ENCODE data around the gene AK5. TPM values are rescaled to one million over a fixed set of nuclear protein-coding genes. Genes with fewer than 3 reads are reported as not detected.

AK5 gene
- total and polyA plus RNA-seq, 9 donors, result 0.45 to 3.5 (median 0.82) TPM; not detected in 2

DNA sequence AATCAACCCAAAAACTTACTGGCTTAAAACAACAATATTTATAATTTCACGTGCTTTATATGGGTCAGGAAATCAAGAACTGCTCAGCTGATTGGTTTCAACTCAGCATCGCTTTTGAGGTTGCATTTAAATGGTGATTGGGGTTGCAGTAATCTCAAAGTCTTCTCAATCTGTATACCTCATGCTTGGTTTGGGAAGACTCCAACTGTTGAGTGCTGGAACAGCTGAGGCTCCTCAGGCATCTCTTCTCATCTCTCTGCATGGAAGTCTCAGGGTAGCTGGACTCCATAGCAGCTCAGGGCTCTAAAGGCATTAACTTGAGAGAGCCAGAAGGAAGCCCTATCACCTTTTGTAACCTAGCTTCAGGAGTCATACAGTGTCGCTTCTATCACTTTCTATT lies 35.1 kb downstream of the AK5 start:
- no peak for DNase-seq
- Histone ChIP-seq H3K4me3 (no peak overlapping the region), H3K9me3 (no peaks in the 10 kb centered on the region), H3K4me1 (ENCODE audit: insufficient read depth) (no peaks in the 10 kb centered on the region), H3K27ac (no peak overlapping the region), H3K27me3 (no peaks in the 10 kb centered on the region), H3K36me3 (no peaks in the 10 kb centered on the region)
- intact Hi-C loops (cut with DNase I), result no loop called here
- TF ChIP-seq POLR2A (IDR thresholded peaks at IDR 0.05) (no peak), EP300 (IDR thresholded peaks at IDR 0.05) (no peak)
- TF ChIP-seq, protein P1, sequence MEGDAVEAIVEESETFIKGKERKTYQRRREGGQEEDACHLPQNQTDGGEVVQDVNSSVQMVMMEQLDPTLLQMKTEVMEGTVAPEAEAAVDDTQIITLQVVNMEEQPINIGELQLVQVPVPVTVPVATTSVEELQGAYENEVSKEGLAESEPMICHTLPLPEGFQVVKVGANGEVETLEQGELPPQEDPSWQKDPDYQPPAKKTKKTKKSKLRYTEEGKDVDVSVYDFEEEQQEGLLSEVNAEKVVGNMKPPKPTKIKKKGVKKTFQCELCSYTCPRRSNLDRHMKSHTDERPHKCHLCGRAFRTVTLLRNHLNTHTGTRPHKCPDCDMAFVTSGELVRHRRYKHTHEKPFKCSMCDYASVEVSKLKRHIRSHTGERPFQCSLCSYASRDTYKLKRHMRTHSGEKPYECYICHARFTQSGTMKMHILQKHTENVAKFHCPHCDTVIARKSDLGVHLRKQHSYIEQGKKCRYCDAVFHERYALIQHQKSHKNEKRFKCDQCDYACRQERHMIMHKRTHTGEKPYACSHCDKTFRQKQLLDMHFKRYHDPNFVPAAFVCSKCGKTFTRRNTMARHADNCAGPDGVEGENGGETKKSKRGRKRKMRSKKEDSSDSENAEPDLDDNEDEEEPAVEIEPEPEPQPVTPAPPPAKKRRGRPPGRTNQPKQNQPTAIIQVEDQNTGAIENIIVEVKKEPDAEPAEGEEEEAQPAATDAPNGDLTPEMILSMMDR (IDR thresholded peaks at IDR 0.05), result no peak
- WGBS, 3 donors, result 74 to 85% (median 82%) methylated on average over 3 of the region's 3 CpGs

DNA sequence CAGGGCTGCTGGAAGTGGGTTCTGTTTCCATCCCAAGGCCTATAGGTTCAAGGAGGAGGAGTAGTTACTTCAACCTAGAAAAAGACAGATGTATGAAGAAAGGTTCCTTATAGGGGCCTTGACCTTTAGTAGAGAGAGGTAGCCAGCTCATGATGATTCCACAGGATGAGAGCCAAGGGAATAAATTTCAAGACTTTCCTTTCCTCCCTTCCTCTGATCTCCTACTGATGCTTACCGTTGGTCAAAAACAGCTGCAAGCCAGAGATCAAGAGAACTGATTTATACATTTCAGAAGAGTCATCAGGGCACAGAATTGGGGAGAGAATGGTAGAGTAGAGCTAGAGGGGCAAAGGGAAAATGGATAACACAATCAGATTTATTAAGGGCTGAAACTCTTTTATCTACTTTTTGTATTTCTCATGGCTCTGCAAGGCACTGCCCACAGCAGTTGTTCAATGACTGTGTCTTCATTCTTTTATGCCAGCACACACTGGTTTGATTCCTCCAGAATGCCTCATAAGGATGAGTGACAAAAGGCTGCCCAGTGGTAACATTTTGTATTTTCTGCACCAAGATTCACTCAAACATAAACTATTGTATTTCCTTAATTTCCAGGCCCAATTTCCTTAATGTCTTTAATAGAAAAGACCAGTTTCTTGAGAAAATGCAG lies 37.4 kb downstream of the AK5 start:
- intact Hi-C loops (cut with DNase I), result no loop called here
- Histone ChIP-seq H3K9me3 (no peaks in the 10 kb centered on the region), H3K4me1 (ENCODE audit: insufficient read depth) (no peaks in the 10 kb centered on the region), H3K36me3 (no peaks in the 10 kb centered on the region), H3K4me3 (no peak overlapping the region), H3K27me3 (no peaks in the 10 kb centered on the region), H3K27ac (no peak overlapping the region)
- 0 to 3% (median 2%) methylated on average over 1 of the region's 1 CpG for WGBS, 3 donors
- TF ChIP-seq POLR2A (IDR thresholded peaks at IDR 0.05) (no peak), EP300 (IDR thresholded peaks at IDR 0.05) (no peak)
- TF ChIP-seq, protein P1 (IDR thresholded peaks at IDR 0.05), result no peak
- DNase-seq, result no peak

DNA sequence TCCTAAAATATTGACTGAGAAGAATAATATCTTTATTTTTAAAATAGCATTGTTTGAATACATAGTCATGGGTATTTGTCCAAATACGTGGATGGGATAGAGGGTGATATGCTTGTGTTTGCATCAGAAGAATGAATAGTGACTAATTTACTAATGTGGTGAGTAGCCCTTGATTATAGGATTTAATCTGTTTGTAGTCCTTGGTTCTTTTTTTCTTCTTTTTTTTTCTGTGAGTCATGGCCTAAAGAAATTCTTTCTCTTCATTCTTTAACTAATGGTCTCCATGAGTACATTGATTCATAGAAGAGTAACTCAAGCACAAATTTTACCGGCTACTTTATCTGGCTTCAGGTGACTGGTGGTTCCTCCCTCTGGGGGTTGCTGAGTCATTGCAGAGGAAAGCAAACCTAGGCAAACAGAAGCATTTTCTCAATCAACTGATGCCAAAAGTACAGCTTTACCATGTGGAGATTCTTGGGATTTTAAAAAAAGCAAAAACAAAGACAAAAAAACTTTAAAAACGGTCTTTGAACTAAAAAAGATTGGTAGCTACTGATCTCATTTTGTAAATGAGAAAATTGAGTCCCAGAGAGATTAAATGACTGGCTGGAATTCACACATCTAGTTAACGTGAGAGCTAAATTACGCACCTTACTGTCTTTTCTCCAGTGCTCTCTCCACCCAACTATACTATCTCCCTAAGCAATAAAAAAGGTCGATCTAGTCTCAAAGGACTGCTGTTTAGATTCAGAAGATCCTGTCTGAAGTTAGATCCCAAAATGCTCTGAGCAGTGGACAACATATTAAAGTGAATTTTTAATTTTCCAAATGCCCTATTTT lies 40.5 kb downstream of the AK5 start:
- Histone ChIP-seq H3K27me3 (no peaks in the 10 kb centered on the region), H3K4me3 (no peak overlapping the region), H3K36me3 (no peaks in the 10 kb centered on the region), H3K4me1 (ENCODE audit: insufficient read depth) (no peaks in the 10 kb centered on the region), H3K27ac (no peak overlapping the region), H3K9me3 (no peaks in the 10 kb centered on the region)
- DNase-seq, result no peak
- WGBS, 3 donors, result 40 to 47% (median 44%) methylated on average over 6 of the region's 6 CpGs
- TF ChIP-seq POLR2A (IDR thresholded peaks at IDR 0.05), result no peak
- TF ChIP-seq, protein P1 (IDR thresholded peaks at IDR 0.05), result no peak
- intact Hi-C loops (cut with DNase I), result no loop called here

DNA sequence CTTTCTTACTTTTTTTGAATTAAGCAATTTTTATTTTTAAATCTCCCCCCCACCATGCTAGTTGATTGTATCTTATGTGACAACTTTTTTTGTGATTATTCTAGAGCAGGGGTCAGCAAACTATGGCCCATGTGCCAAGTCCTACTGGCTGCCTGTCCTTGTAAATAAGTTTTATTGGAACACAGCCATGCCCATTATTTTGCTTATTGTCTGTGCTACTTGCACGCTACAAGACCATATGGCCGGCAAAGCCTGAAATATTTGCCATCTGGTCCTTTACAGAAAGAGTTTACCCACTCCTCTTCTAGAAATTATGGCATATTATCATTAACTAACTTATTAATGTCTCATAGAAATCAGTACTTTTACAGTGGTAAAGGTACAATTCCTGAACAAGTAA lies 51.7 kb downstream of the AK5 start:
- intact Hi-C loops (cut with DNase I), result no loop called here
- no peak for TF ChIP-seq POLR2A (IDR thresholded peaks at IDR 0.05)
- TF ChIP-seq, protein P1 (IDR thresholded peaks at IDR 0.05), result no peak
- TF ChIP-seq EP300 (IDR thresholded peaks at IDR 0.05), result no peak
- Histone ChIP-seq H3K27me3 (no peaks in the 10 kb centered on the region), H3K9me3 (no peaks in the 10 kb centered on the region), H3K27ac (no peak overlapping the region), H3K36me3 (no peaks in the 10 kb centered on the region), H3K4me1 (ENCODE audit: insufficient read depth) (no peaks in the 10 kb centered on the region), H3K4me3 (no peak overlapping the region)
- DNase-seq, result no peak
- WGBS, 3 donors, result 81 to 95% (median 85%) methylated on average over 2 of the region's 2 CpGs

Data from ovary (tissue), 9 donors.